GM21367 (cell line): ENCODE results near the gene CLDN5.
"Not testable (repeated sequence)": the region's sequence is repeated elsewhere in the genome, so short reads cannot be mapped to it uniquely, and the experiment has no call there.

Experiments used
- ATAC-seq: cut with Tn5 transposase; IDR thresholded peaks from one replicate; pipeline ENCODE4 v1.9.1; 2021; ENCODE audit not compliant: unreplicated experiment

CLDN5 gene

DNA sequence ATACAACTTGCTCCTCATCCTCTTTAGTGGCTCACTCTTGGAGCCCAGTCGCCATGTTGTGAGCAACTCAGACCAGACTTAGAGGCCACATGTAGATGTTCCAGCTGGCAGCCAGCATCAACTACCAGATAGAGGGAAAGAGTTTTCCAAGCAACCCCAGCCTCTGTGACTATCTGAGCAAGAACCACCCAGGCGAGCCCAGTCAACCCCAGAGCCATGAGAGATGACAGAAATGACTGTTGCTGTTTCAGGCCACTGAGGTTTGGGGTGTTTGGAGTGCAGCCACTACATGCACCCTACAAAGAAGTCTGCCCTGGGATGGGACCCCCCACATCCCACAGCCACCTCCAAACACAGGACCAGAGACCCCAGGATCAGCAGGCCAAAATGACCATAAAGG, 24.8 kb upstream of the CLDN5 start:
- no peak for ATAC-seq

DNA sequence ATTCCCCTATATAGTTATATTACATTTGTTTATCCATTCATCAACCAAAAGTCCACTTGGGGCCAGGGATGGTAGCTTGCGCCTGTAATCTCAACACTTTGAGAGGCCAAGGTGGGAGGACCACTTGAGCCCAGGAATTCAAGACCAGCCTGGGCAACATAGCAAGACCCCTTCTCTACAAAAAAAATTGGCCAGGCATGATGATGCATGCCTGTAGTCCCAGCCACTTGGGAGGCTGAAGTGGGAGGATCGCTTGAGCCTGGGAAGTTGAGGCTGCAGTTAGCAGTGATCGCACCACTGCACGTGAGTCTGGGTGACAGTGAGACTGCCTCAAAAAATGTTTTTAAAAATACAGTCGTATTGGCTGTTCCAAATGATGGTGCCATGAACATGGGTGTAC, 24.2 kb upstream of the CLDN5 start:
- ATAC-seq, result not testable (repeated sequence)

DNA sequence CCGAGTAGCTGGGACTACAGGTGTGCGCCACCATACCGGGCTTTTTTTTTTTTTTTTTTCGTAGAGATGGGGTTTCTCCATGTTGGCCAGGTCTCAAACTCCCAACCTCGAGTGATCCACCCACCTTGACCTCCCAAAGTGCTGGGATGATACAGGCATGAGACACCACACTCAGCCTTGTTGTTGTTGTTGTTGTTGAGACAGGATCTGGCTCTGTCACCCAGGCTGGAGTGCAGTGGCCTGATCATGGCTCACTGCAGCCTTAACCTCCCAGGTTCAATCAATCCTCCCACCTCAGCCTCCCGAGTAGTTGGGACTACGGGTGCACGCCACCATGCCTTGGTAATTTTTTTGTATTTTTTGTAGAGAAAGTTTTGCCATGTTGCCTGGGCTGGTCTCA, 23.4 kb upstream of the CLDN5 start:
- ATAC-seq, result no peak

GRCh38 chr22:19546680-19547079, 22.5 kb upstream of the CLDN5 start:
- ATAC-seq, result no peak

GRCh38 chr22:19545935-19546207, 21.7 kb upstream of the CLDN5 start:
- no peak for ATAC-seq

DNA sequence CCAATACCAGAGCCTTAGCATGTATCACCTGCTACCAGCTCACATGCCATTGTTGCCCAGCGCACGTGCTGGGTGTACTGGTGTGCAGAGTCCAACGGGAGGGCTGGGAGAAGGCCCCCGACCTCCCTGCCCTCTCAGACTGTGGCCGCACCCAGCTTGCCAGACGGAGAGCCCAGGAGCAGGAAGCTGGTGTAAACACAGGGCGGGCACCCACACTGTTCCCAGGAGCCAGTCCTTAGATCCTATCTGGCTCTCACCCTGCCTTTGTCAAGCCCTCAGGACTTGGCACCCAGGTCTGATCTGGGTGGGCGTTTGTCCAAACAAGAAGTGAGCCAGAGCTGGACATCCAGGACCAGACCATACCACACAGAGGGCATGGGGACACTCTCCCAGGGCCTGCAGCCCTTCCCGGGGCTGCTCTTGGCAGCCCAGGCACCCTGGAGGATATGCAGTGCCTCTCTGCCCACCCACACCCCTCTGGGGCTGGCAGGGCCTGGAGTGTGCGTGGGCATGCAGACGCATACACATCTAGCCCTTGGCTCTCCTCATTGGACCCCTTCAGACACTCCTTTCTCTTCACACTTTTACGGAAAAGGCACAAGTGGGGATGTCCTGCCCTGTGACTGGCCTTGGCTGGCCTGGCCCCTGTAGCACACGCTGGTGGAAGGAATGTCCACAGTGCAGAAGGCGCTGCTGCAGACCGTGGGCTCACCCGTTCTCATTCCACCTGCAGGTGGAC, 19.9 kb upstream of the CLDN5 start:
- no peak for ATAC-seq

DNA sequence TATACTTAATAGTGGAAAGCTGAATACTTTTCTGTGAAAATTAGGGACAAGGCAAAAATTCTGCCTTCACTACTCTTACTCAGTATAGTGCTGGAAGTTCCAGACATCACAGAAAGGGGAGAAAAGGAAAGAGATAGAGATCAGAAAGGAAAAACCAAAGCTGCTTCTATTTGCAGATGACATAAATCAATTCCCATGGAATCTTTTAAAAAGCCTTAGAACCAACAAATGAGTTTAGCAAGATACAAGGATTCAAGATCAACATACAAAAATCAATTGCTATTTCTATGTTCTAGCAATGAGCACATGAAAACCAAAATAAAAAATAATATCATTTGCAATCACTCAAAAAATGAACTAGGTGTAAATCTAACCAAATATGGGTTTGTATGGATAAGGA, 16.2 kb upstream of the CLDN5 start:
- no peak for ATAC-seq

- no peak for ATAC-seq
Measured at GRCh38 chr22:19537941-19538488, 13.8 kb upstream of the CLDN5 start.

GRCh38 chr22:19536564-19536963, 12.4 kb upstream of the CLDN5 start:
- ATAC-seq, result no peak

GRCh38 chr22:19535001-19535400, 10.8 kb upstream of the CLDN5 start:
- no peak for ATAC-seq

GRCh38 chr22:19533857-19534256, 9.6 kb upstream of the CLDN5 start:
- no peak for ATAC-seq

DNA sequence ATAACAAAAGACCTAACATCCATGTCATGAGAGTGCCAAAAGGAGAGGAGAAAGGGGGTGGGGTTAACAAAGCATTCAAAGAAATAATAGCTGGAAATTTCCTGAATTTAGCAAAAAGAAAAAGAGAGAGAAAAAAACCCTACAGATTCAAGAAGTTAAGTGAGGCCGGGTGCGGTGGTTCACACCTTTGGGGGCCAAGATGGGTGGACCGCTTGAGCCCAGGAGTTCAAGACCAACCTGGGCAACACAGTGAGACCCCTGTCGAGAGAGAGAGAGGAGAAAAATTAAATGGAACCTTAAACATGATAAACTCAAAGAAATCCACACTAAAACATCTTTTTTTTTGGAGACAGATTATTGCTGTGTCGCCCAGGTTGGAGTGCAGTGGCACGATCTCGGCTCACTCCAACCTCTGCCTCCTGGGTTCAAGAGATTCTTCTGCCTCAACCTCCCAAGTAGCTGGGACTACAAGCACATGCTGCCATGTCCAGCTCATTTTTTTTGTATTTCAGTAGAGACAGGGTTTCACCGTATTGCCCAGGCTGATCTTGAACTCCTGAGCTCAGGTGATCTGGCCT, 8.9 kb upstream of the CLDN5 start:
- no peak for ATAC-seq

DNA sequence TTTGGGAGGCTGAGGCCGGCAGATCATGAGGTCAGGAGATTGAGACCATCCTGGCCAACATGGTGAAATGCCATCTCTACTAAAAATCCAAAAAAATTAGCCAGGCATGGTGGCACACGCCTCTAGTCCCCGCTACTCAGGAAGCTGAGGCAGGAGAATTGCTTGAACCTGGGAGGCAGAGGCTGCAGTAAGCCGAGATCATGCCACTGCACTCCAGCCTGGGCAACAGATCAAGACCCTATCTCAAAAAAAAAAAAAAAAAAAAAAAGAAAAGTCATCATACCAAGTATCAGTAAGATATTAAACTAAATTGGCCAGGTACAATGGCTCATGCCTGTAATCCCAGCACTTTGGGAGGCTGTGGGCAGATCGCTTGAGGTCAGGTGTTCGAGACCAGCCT, 7.1 kb upstream of the CLDN5 start:
- ATAC-seq, result not testable (repeated sequence)

DNA sequence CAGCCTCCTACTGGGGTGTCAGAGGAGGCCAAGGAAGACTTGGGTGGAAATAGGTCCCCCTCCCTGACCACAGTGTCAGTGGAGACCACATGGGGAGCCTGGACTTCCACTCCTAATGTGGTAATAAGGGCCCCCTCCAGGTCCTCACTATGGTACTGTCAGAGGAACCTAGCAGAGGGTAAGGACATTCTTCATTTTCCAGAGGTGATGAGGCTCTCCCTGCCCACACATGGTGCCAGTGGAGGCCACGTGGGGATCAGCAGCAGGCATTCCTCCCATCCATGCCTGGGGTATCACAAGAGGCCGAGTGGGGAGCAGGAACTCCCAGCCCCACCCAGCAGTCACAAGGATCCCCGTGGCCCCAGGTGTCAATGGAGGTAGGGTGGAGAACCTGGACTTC, 6.5 kb upstream of the CLDN5 start:
- no peak for ATAC-seq

GRCh38 chr22:19529811-19530210, 5.6 kb upstream of the CLDN5 start:
- no peak for ATAC-seq

DNA sequence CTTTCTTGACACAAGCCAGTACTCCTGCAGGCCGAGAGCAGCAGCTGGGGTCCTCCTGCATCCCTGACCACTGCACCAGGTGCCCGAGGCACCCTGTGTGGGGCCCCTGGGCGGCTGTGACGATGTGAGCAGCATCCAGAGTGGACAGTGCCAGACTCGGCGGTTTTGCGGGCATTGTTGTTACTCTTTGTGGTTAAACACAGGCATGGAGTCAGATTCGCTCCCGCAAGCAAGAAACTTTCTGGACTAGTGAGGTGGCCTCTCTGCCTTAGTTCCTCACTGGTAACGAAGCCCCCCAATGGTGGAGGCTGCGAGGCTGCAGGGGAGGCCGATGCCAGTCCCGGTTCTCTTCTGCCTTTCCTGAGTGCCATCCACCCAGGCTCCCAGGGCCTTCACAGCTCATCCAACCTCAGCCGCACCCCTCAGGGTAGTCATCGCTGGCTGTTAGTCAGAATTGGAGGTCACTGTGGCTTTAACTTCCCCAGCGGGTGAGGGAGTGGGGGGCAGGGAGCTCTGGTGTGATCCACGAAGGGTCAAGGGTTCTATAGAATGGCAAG, 3.7 kb upstream of the CLDN5 start:
- no peak for ATAC-seq

DNA sequence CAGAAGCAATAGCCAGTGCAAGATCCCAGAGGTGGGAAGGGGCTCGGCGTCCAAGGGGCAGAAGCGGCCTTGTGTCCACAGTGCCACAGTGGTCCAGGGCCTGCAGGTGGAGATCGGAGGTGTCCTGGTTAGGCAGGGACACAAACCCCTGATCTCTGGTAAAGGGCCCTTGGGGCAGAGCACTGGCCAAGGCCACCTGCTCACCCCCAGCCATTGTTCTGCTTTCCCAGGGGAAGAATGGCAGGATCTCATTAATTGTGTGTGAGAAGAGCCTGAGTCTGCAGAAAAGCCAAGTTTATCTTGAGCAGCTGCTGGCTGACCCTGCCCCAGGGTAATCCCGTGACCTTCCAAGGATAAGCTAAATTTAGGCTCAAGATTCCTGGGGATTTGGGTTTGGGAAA, 3.1 kb upstream of the CLDN5 start:
- no peak for ATAC-seq

GRCh38 chr22:19526702-19527111, 2.5 kb upstream of the CLDN5 start:
- ATAC-seq, result no peak

- no peak for ATAC-seq
Measured at GRCh38 chr22:19526076-19526701, 2.0 kb upstream of the CLDN5 start.

DNA sequence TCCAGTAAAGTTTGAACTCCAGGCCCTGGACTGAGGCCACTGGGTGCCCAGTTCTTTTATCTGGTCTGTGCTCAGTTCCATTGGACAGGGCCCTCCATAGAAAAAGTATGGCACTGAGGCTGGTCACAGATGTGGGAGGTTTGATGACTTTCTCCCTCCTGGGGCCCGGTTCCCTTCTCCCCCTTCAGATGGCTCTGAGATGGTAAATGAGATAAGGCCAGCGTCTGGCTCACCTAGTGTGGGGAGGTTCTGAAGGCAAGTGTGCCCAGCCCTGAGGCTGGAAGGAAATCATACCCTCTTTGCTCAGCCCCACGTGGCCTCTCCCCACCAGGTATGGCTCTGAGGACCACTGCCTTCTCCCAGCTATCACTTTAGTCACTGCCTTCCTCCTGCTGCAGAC, 1.5 kb upstream of the CLDN5 start:
- no peak for ATAC-seq

DNA sequence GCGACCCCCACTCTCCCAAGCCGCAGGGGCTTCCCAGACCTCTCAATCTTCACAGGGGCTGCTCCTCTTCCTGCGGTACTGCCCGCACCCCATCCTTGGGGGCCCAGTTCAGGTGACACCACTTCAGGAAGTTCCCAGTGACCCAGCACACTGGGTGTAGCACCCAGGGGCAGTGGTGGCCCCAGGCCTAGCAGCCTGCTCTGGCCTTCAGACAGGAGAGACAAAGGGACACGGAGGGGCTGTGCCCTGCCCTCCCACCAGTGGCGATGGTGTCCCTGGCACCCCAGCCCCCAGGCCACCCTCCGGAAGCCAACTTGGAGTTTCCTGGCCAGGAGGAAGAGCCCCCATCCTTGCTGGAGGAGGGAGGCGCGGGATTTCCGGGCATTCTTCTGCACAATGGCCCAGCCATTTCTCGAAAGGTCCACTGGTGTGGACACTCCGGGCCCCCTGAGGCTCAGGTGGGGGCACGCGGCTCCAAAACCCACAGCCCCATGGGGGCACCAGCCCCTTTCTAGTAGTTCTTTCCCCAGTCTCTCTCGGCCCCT, 978 bp upstream of the CLDN5 start:
- no peak for ATAC-seq
